NT2/D1 (cell line): ENCODE data around the gene LMX1B.

Experiments used
- DNase-seq: peaks from one replicate; pipeline ENCODE4 v3.0.0-alpha.2; 2011; ENCODE audit warnings: low read depth, low spot score
- H3K27me3 ChIP-seq: 2 replicates; pipeline ENCODE4 v1.6.0; 2011; ENCODE audit warnings: mild to moderate bottlenecking; ENCODE audit not compliant: insufficient read length, insufficient read depth
- H3K36me3 ChIP-seq: 2 replicates; pipeline ENCODE4 v1.6.1; 2011; ENCODE audit warnings: mild to moderate bottlenecking, low read length, mixed read lengths; ENCODE audit not compliant: insufficient read depth, insufficient read length
- H3K4me1 ChIP-seq: 2 replicates; pipeline ENCODE4 v1.5.1; 2011; ENCODE audit not compliant: insufficient read depth, insufficient read length
- H3K4me3 ChIP-seq: 2 replicates; pipeline ENCODE4 v1.5.1; 2011; ENCODE audit warnings: low read depth; ENCODE audit not compliant: insufficient read length
- H3K9ac ChIP-seq: 2 replicates; pipeline ENCODE4 v1.6.0; 2011; ENCODE audit warnings: low read depth; ENCODE audit not compliant: insufficient read length
- H3K9me3 ChIP-seq: 2 replicates; pipeline ENCODE4 v1.5.1; 2011; ENCODE audit warnings: mild to moderate bottlenecking, low read length; ENCODE audit not compliant: insufficient read depth
- SUZ12 ChIP-seq: IDR thresholded peaks from 2 replicates; pipeline ENCODE4 v1.6.1; 2011; ENCODE audit not compliant: insufficient read length, insufficient read depth; ENCODE audit errors: extremely low read depth
- YY1 ChIP-seq: IDR thresholded peaks from 2 replicates; pipeline ENCODE4 v1.6.1; 2011; ENCODE audit not compliant: insufficient read length, insufficient read depth
- ZNF274 ChIP-seq: IDR thresholded peaks from 2 replicates; pipeline ENCODE4 v1.6.1; 2011; ENCODE audit warnings: mild to moderate bottlenecking, low read depth, low read length

Gene LMX1B

DNA sequence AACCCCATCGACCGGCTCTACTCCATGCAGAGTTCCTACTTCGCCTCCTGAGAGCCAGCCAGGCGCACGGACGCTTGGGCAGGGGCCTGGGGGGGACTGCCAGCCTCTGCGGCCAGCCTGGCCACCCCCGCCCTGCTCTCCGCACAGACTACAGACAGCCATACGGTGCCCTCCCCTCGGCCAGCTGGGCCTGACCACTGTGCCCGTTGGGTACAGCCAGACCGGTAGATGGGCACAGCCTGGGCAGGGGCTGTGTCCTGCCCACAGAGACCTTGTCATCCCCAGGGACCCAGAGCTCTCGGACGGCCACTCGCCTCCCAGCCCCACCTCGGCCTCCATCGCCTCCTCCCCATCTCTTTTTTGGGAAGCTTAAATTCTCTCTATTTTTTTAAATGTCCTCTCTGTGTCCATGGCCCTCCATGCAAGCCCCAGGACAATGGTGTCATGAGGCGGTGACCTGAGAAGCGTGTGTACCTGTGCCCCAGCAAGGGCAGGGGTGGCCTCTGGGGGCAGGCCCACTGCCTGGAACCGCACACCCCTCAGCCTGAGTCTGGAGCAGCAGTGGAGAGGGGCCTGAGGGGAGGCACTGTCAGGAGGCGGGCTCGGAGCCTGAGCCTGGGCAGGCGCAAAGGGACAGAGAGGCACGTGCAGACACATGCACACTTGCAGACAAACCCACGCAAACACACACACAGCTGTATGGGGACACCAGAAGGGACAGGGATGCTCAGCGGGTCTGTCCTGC lies 82.8 kb downstream of the LMX1B start:
- DNase-seq = no peak

GRCh38 chr9:126697330-126697729 lies 83.6 kb downstream of the LMX1B start:
- H3K4me3 ChIP-seq = no peak overlapping the region
- no peaks in the 10 kb centered on the region for H3K9me3 ChIP-seq
- H3K4me1 ChIP-seq = no peaks in the 10 kb centered on the region
- no peak overlapping the region for H3K9ac ChIP-seq
- TF ChIP-seq SUZ12 (no peak), YY1 (no peak), ZNF274 (no peak)
- DNase-seq = no peak
- no peaks in the 10 kb centered on the region for H3K36me3 ChIP-seq
- peaks cover 75% of the 10 kb centered on the region for H3K27me3 ChIP-seq

More for the DNA sequence above, 82.8 kb downstream of the LMX1B start:
- Histone ChIP-seq H3K9me3 (no peaks in the 10 kb centered on the region), H3K4me1 (no peaks in the 10 kb centered on the region), H3K9ac (no peak overlapping the region), H3K27me3 (peaks cover 76% of the 10 kb centered on the region), H3K36me3 (no peaks in the 10 kb centered on the region), H3K4me3 (no peak overlapping the region)
- TF ChIP-seq SUZ12 (no peak), YY1 (no peak), ZNF274 (no peak)

DNA sequence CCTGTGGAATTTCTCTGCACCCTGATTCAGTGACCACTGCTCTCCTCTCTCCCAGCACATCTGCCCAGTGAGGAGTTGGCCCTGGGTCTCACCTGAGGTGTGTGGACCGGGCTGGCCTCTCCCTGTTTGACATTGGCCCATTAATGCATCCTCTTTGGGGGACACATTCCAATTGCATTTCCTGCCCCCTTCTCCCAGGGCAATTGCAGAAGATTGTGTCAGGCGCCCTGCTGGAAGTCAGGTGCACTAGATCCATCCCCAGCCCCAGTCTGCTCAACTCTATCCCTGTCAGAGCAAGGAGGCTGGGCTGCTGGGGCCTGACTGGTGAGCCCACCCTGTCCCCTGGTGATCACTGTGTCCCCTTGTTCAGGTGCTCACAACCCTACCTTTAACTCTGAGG lies 84.5 kb downstream of the LMX1B start:
- DNase-seq = no peak
- TF ChIP-seq SUZ12 (no peak), YY1 (no peak), ZNF274 (no peak)
- H3K27me3 ChIP-seq = peaks cover 74% of the 10 kb centered on the region

GRCh38 chr9:126698756-126699155 lies 85.0 kb downstream of the LMX1B start:
- DNase-seq = no peak
- TF ChIP-seq ZNF274 (no peak), YY1 (no peak), SUZ12 (no peak)
- no peak overlapping the region for H3K4me3 ChIP-seq

More for the DNA sequence above, 84.5 kb downstream of the LMX1B start:
- Histone ChIP-seq H3K36me3 (no peaks in the 10 kb centered on the region), H3K4me3 (no peak overlapping the region), H3K4me1 (peaks cover 4% of the 10 kb centered on the region), H3K9me3 (no peaks in the 10 kb centered on the region), H3K9ac (no peak overlapping the region)

DNA sequence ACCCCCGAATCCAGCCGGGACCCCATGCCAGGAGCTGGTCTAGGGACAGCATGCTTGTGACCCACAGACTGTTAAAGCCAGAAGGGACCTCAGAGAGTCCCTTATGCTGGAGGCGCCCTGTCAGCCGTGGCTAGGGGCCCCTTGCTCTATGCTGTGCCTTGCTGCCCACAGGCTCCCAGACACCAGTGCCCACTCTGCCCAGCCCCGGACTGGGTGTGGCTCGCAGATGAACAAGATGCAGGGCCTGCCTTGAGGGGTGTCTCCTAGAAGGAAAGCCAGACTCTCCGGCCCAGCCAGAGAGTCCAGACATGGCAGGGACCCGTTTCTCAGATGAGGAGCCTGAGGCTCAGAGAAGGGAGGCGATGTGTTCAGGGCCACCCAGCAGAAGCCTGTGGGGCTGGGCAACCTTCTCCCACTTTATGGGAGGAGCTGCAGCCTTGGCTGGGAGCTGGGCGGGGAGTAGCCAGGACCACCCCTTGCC lies 85.7 kb downstream of the LMX1B start:
- DNase-seq = no peak
- Histone ChIP-seq H3K4me3 (no peak overlapping the region), H3K4me1 (peaks cover 4% of the 10 kb centered on the region), H3K27me3 (peaks cover 74% of the 10 kb centered on the region), H3K36me3 (no peaks in the 10 kb centered on the region), H3K9ac (no peak overlapping the region), H3K9me3 (no peaks in the 10 kb centered on the region)
- TF ChIP-seq SUZ12 (no peak), YY1 (no peak), ZNF274 (no peak)

More at GRCh38 chr9:126698756-126699155, 85.0 kb downstream of the LMX1B start:
- H3K9me3 ChIP-seq = no peaks in the 10 kb centered on the region
- H3K36me3 ChIP-seq = no peaks in the 10 kb centered on the region
- peaks cover 4% of the 10 kb centered on the region for H3K4me1 ChIP-seq
- H3K27me3 ChIP-seq = peaks cover 74% of the 10 kb centered on the region
- no peak overlapping the region for H3K9ac ChIP-seq

DNA sequence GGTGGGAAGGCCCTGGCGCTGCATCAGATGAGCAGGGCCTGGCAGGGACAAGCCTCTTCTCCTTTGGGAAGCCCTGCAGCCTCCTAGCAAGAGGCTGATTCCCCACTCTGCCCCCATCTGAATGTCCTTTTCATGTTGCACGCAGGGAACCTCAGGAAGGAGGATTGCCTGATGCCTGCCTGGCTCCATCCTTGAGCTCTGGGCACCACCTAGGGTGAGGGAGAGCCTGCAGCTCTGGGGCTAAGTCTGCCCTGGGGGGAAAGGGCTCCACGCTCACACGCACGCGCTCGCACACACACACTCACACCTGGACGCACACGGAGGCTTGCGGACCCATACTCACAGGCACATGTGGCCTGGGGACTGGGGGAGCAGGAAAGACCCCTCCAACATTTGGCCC lies 86.6 kb downstream of the LMX1B start:
- TF ChIP-seq SUZ12 = no peak
- TF ChIP-seq ZNF274 = no peak
- no peak for TF ChIP-seq YY1
- peaks cover 75% of the 10 kb centered on the region for H3K27me3 ChIP-seq

GRCh38 chr9:126700903-126701812 lies 87.4 kb downstream of the LMX1B start:
- Histone ChIP-seq H3K27me3 (peaks cover 81% of the 10 kb centered on the region), H3K9ac (no peak overlapping the region), H3K9me3 (no peaks in the 10 kb centered on the region), H3K36me3 (no peaks in the 10 kb centered on the region), H3K4me1 (peaks cover 12% of the 10 kb centered on the region), H3K4me3 (no peak overlapping the region)
- TF ChIP-seq YY1 (no peak), ZNF274 (no peak), SUZ12 (no peak)
- DNase-seq = no peak

More for the DNA sequence above, 86.6 kb downstream of the LMX1B start:
- no peak for DNase-seq
- no peak overlapping the region for H3K4me3 ChIP-seq
- H3K9ac ChIP-seq = no peak overlapping the region
- no peaks in the 10 kb centered on the region for H3K9me3 ChIP-seq
- peaks cover 7% of the 10 kb centered on the region for H3K4me1 ChIP-seq
- no peaks in the 10 kb centered on the region for H3K36me3 ChIP-seq
